Stimulated activated CD8-positive, alpha-beta memory T cell treated with anti-CD3 and anti-CD28 coated beads, Interleukin-7, amount 100 ng/mL, for 48 hours (primary cell): ENCODE measurements around the gene AVPI1.
"Not testable (repeated sequence)": the region's sequence is repeated elsewhere in the genome, so short reads cannot be mapped to it uniquely, and the experiment has no call there.

ENCODE experiments used
- DNase-seq, 2 donors: peaks; one replicate each; pipeline ENCODE4 v3.0.0-alpha.2; 2020; ENCODE audit warnings: low read depth in 1 of 2; ENCODE audit errors: extremely low read depth in 1 of 2

Gene AVPI1

DNA sequence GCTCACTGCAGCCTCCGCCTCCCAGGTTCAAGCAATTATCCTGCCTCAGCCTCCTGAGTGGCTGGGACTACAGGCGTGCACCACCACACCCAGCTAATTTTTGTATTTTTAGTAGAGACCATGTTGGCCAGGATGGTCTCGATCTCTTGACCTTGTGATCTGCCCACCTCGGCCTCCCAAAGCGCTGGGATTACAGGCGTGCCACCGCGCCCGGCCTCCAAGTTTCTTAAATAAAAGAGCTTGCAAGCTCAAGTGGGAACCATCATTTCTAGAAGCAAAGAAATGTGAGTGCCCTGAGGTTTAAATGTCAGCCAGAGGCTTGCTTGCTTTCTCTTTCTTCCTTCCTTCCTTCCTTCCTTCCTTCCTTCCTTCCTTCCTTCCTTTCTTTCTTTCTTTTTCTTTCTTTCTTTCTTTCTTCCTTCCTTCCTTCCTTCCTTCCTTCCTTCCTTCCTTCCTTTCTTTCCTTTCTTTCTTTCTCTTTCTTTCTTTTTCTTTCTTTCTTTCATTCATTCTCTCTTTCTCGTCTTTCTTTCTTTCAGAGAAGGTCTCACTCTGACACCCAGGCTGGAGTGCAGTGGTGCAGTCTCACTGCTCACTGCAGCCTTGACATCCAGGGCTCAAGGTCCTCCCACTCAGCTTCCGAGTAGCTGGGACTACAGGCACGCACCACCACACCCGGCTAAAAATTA is 44.4 kb downstream of the AVPI1 start:
- DNase-seq, result not testable (repeated sequence)

DNA sequence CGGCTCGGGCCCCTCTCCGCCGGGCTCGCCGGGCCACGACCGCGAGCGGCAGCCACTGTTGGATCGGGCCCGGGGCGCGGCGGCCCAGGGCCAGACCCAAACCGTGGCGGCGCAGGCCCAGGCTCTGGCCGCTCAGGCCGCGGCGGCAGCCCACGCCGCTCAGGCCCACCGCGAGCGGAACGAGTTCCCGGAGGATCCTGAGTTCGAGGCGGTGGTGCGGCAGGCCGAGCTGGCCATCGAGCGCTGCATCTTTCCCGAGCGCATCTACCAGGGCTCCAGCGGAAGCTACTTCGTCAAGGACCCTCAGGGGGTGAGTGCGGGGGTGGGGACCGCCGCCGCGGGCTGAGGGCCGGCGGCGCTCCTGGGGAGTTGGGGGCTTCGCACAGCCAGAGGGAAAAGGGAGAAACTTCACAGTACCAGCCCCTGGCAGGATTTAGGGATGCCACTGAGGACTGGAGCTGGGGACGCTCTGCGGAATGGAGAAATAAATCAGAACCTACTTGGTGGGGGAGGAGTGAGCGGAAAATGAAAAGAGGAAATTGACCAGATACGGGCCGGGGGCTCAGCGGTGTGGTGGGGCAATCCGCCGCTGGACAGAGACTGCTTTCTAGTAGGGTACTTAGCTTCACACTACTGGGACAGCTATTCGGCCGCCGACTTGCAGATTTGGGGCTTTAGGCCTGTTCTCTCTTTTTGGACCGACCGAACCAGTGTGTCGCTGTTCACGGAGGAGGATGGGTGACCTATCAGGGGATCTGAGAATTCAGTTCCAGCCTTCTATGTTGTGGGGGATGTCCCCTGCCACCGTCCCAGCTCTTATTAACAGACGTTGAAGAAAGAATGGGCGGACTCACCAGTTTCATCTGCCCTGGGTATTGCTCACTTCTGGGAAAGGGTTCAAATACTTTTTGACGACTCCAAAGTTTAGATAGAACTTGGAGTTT is 45.9 kb downstream of the AVPI1 start:
- DNase-seq, result peak in 1 of 2 donors; percentile 6

DNA sequence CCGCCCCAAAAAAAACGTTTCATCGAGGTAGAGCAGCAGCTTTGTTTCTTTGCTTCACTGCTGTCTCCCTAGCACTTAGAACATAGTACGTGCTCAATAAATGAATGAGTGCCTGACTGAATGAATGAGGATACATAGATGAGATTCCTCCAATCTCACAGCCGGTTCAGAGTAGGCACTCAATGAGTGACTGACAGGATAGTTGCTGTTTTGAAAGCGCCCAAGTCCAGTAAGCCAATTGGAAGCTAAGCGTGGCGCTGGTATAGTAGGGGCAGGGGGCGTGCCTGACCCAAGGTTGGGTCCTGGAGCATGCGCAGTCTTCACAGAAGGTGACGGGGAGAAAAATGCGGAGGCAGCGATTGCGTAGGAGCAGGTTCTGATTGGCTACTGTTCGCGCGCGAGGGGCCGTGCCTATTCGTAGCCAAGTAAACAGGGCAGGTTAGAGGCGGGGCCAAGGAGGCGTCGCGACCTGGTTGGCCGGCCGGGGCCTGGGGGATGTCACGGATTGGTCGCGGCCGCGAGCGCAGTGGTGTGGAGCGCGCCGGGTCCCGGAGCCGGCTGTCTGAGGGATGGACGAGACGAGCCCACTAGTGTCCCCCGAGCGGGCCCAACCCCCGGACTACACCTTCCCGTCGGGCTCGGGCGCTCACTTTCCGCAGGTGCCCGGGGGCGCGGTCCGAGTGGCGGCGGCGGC is 46.7 kb downstream of the AVPI1 start, which contains the start of gene PI4K2A:
Gene PI4K2A (plus strand): TSS at position 498 of the 694 bp plus-strand sequence. CDS start 72 bp downstream, at position 570.
- DNase-seq, result peak; percentile 97 to 100

DNA sequence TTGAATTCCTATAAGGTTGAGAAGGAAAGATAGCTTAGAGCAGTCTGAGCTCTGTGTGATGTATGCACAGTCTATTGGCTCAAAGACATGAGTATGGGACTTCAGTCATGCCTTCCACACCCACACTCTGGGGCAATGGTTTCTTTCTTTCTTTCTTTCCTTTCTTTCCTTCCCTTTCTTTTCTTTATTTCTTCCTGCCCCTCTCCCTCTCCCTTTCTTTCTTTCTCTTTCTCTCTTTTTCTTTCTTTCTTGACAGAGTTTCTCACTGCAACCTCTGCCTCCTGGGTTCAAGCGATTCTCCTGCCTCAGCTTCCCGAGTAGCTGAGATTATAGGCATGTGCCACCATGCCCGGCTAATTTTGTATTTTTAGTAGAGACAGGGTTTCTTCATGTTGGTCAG is 48.0 kb downstream of the AVPI1 start:
- not testable (repeated sequence) for DNase-seq

DNA sequence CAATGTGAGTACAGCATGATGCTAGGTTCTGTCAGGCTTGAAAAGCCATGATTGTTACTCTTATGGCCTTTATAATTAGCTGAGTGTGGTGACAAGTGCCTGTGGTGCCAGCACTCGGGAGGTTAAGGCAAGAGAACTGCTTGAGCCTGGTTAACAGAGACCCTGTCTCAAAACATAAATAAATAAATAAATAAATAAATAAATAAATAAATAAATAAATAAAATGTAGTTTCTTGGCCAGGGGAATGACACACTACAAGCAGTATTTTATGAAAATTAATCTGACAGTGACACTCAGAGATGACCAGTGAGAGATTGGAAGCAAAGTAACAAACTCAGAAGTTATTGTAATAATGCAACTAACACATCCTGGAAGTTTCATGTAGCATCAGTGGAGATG is 51.5 kb downstream of the AVPI1 start:
- no peak for DNase-seq

DNA sequence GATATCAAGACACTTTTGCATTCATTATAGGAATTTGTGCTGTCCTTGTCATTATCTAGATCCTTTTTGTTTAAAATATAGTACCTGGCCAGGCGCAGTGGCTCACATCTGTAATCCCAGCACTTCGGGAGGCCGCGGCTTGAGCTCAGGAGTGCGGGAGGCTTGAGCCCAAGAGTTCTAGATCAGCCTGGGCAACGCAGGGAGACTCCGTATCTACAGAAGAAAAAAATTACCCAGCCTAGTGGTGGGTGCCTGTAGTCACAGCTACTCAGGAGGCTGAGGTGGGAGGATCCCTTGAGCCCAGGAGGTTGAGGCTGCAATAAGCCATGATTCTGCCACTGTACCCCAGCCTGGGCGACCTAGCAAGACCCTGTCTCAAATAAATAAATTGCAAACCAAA is 53.1 kb downstream of the AVPI1 start:
- DNase-seq, result no peak

DNA sequence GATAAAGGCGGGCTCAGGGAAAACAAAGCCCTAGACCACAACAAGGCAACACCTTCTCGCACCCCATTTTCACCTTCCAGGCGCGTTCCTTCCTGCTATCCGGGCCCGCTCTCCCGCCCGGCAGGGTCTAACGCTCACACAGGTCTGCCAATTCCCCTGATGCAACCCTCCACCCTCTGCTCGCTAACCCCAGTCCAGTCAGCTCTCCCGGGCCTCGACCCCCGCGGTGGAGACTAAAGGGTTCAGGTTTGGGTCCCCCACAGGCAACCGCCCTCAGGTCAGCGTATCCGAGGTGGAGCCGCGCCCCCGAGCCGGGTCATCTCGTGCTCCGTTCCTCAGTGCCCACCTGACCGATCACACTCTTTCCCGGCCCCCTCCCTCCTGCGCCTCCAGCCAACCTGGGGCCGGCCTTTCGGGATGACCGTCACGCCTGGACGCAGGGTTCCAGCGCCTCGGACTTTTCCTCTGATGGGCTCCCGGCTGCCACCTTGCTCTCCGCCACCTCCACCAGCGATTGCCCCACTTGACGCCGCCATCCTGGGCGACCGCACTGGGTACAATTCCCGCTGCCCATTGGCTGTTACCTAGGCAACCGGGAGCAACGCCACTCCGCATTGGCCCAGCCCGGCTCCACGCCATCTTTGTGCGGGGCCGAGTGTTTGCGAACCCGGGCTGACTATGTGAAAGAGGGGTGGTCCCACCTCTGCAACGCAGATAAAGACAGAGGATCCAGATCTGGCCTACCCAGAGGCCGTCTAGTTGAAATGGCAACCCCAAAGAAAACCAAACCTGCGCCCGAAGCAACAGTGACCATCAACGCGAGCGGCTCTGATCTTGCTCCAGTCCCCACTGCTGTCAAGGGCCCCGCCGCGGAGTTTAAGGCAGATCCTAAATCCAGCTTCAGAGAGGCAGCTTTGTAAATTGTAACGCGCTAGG is 53.8 kb downstream of the AVPI1 start, which contains the start of gene MORN4:
Gene MORN4 (minus strand): TSS at position 552 of the 936 bp plus-strand sequence. CDS start 13,847 bp downstream, outside the sequence.
- peak; percentile 73 to 87 for DNase-seq

DNA sequence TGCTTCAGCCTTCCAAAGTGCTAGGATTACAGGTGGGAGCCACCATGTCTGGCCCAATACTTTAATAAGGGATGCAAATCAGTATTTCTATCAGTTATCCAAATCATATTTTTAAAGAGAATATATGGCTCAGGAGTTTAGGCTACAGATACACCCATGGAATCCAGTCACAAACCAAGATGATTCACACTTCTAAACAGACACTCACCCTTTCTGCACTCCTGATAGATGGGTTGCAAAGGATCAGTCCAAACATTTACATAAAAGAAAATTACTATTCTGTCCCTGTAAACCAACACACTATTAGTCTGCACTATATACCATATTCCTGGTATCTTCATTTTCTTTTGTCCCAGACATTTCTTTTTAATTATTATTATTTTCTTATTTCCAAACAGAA is 55.9 kb downstream of the AVPI1 start:
- no peak for DNase-seq

DNA sequence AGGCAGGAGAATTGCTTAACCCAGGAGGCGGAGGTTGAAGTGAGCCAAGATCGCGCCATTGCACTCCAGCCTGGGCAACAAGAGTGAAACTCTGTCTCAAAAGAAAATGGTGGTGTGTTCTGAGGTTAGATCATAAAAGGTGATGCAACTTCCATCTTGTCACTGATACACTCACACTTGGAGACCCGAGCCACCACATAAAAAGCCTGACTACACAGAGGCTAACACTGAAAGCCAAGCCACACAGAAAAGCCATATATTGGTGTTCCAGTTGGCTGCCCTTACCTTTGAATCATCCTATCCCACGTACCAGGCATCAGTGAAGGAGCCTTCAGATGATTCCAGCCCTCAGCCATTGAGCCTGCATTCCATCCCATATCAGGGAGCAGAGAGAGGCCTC is 57.8 kb downstream of the AVPI1 start:
- DNase-seq, result no peak

DNA sequence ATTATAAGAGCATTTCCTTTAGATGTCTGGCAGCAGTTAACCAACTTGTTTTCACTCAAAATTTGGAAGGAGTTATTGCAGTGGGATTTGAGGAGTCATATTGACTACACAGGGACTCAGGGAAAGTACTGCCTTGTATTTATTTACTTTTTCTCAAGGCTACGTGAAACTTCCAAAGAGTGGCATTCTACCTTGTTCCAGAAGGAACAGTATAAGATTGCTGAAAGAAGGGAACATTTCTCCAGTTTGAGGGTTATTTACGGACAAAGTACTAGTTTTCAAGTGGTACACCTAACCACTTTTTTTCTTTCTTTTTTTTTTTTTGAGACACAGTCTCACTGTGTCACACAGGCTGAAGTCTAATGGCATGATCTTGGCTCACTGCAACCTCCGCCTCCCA is 58.8 kb downstream of the AVPI1 start:
- no peak for DNase-seq

DNA sequence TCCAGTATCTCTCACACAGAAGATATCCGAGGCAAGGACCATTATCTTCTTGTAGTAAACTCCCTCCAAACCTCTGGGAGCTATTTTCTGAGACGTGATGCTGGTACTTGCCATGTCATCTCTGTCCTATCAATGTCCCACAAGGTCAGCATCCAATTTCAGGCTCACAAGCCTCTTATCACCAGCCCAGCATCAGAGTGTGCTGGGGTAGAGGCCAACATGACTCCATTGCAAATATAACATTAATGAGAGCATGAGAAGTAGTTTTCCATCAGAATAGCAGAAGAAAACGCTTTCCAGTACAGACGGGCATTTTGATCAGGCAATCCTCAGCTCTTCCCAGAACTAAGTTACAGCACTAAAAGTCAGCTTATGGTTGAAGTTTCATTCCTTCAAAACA is 59.3 kb downstream of the AVPI1 start:
- DNase-seq, result no peak
